ENCODE data around the gene STX19.

Gene STX19

GRCh38 chr3:94026623-94027022 lies 1.8 kb downstream of the STX19 start:
- no peak for DNase-seq (ENCODE audit: low read depth)

- DNase-seq (ENCODE audit: low read depth), result no peak
Observed at GRCh38 chr3:94024385-94024784, 4.0 kb downstream of the STX19 start.

GRCh38 chr3:94020293-94020692 lies 8.1 kb downstream of the STX19 start:
- no peak for DNase-seq (ENCODE audit: low read depth)

- DNase-seq (ENCODE audit: low read depth), result no peak
Observed at GRCh38 chr3:94019659-94020058, 8.7 kb downstream of the STX19 start.

- no peak for DNase-seq (ENCODE audit: low read depth)
Observed at GRCh38 chr3:94015025-94015424, 13.4 kb downstream of the STX19 start.

GRCh38 chr3:94012185-94012584 lies 16.2 kb downstream of the STX19 start:
- DNase-seq (ENCODE audit: low read depth), result no peak

GRCh38 chr3:94011233-94011711 lies 17.1 kb downstream of the STX19 start:
- DNase-seq (ENCODE audit: low read depth), result no peak

- DNase-seq (ENCODE audit: low read depth), result no peak
Observed at GRCh38 chr3:94009608-94010007, 18.8 kb downstream of the STX19 start.

- no peak for DNase-seq (ENCODE audit: low read depth)
Observed at GRCh38 chr3:94008253-94008652, 20.1 kb downstream of the STX19 start.

- peak; percentile 69 for DNase-seq (ENCODE audit: low read depth)
Observed at GRCh38 chr3:94004301-94004910, 24.0 kb downstream of the STX19 start.

- DNase-seq (ENCODE audit: low read depth), result no peak
Observed at GRCh38 chr3:94001827-94002495, 26.4 kb downstream of the STX19 start.

GRCh38 chr3:94001191-94001590 lies 27.2 kb downstream of the STX19 start:
- DNase-seq (ENCODE audit: low read depth), result no peak

- DNase-seq (ENCODE audit: low read depth), result no peak
Observed at GRCh38 chr3:93994056-93994455, 34.3 kb downstream of the STX19 start.

GRCh38 chr3:93992207-93992606 lies 36.2 kb downstream of the STX19 start:
- no peak for DNase-seq (ENCODE audit: low read depth)

- DNase-seq (ENCODE audit: low read depth), result no peak
Observed at GRCh38 chr3:93991631-93992030, 36.8 kb downstream of the STX19 start.

- DNase-seq (ENCODE audit: low read depth), result no peak
Observed at GRCh38 chr3:93989241-93989640, 39.2 kb downstream of the STX19 start.

GRCh38 chr3:93988764-93989163 lies 39.6 kb downstream of the STX19 start:
- DNase-seq (ENCODE audit: low read depth), result no peak

GRCh38 chr3:93988283-93988682 lies 40.1 kb downstream of the STX19 start:
- no peak for DNase-seq (ENCODE audit: low read depth)

GRCh38 chr3:93984618-93985017 lies 43.8 kb downstream of the STX19 start:
- no peak for DNase-seq (ENCODE audit: low read depth)

GRCh38 chr3:93983408-93983807 lies 45.0 kb downstream of the STX19 start:
- DNase-seq (ENCODE audit: low read depth), result no peak

GRCh38 chr3:93981649-93982048 lies 46.7 kb downstream of the STX19 start:
- no peak for DNase-seq (ENCODE audit: low read depth)

GRCh38 chr3:93979850-93980676 lies 48.3 kb downstream of the STX19 start, which contains the start of gene ARL13B:
Gene ARL13B (plus strand): TSS chr3:93980155. CDS start chr3:93980424, 269 bp downstream.
- DNase-seq (ENCODE audit: low read depth), result peak; percentile 96

Data from fibroblast of the conjunctiva (primary cell).